WTC11 (cell line): ENCODE data around the gene LAMTOR4. TPM values are rescaled to one million over a fixed set of nuclear protein-coding genes. Genes with fewer than 3 reads are reported as not detected.

Experiments
- ATAC-seq: fragments of 200-7000 bp; cut with Tn5 transposase; 2 replicates; pipeline ENCODE4 v1.10.0; 2021; ENCODE audit warnings: mild to moderate bottlenecking, moderate library complexity
- CTCF ChIA-PET: fragments of 300-600 bp; sonication (Branson Sonifier 250); formaldehyde crosslinking; loops from one replicate; lab custom pipeline; 2021; ENCODE audit warnings: antibody characterized with exemption; lab: Charles Lee
- POLR2A ChIA-PET: fragments of 350-600 bp; sonication (Branson Sonifier 250); formaldehyde crosslinking; loops from one replicate; lab custom pipeline; 2021; ENCODE audit warnings: antibody characterized with exemption; lab: Charles Lee
- DNase-seq: peaks from one replicate; pipeline ENCODE4 v3.0.0; 2021; ENCODE audit warnings: low spot score
- H3K27ac Mint-ChIP-seq: 2 replicates; pipeline ENCODE4 v1.8.0; 2021; ENCODE audit warnings: mixed read lengths
- H3K27me3 Mint-ChIP-seq: 2 replicates; pipeline ENCODE4 v1.8.0; 2021; ENCODE audit warnings: low read depth, mild to moderate bottlenecking, moderate library complexity, mixed read lengths
- H3K36me3 Mint-ChIP-seq: 2 replicates; pipeline ENCODE4 v1.8.0; 2021; ENCODE audit warnings: mixed read lengths
- H3K4me1 Mint-ChIP-seq: 2 replicates; pipeline ENCODE4 v1.8.0; 2022; ENCODE audit warnings: mixed read lengths
- H3K4me3 Mint-ChIP-seq: 2 replicates; pipeline ENCODE4 v1.8.0; 2021; ENCODE audit warnings: mild to moderate bottlenecking, moderate library complexity, mixed read lengths
- H3K9me3 Mint-ChIP-seq: 2 replicates; pipeline ENCODE4 v1.8.0; 2021; ENCODE audit warnings: mixed read lengths
- ARID4B ChIP-seq: sonication (generic); formaldehyde crosslinking; IDR thresholded peaks from 2 replicates; pipeline ENCODE4 v1.8.0; 2023; ENCODE audit warnings: missing genetic modification reagents, mild to moderate bottlenecking, borderline replicate concordance
- E2F4 ChIP-seq: sonication (generic); formaldehyde crosslinking; IDR thresholded peaks from 2 replicates; pipeline ENCODE4 v1.8.1; 2022; ENCODE audit warnings: low read depth, mild to moderate bottlenecking, moderate library complexity, missing genetic modification reagents, borderline replicate concordance
- EMX1 ChIP-seq: fragments of 250-450 bp; sonication (Bioruptor Pico); IDR thresholded peaks from 2 replicates; pipeline ENCODE4 v1.8.0; 2021; ENCODE audit warnings: mild to moderate bottlenecking
- FOXP1 ChIP-seq: sonication (generic); formaldehyde crosslinking; IDR thresholded peaks from 2 replicates; pipeline ENCODE4 v1.8.0; 2022; ENCODE audit warnings: missing genetic modification reagents, mild to moderate bottlenecking, moderate library complexity, borderline replicate concordance
- IRF1 ChIP-seq: sonication (generic); formaldehyde crosslinking; IDR thresholded peaks from 2 replicates; pipeline ENCODE4 v1.8.0; 2023; ENCODE audit warnings: missing genetic modification reagents
- NFE2L1 ChIP-seq: sonication (generic); formaldehyde crosslinking; IDR thresholded peaks from 2 replicates; pipeline ENCODE4 v1.8.1; 2023; ENCODE audit warnings: missing genetic modification reagents
- PRRX2 ChIP-seq: fragments of 250-450 bp; sonication (Bioruptor Pico); IDR thresholded peaks from 2 replicates; pipeline ENCODE4 v1.8.0; 2021; ENCODE audit warnings: mild to moderate bottlenecking
- SMAD3 ChIP-seq: sonication (generic); formaldehyde crosslinking; IDR thresholded peaks from 2 replicates; pipeline ENCODE4 v1.8.0; 2022; ENCODE audit warnings: missing genetic modification reagents, mild to moderate bottlenecking, borderline replicate concordance
- SMAD4 ChIP-seq: sonication (generic); formaldehyde crosslinking; IDR thresholded peaks from 2 replicates; pipeline ENCODE4 v1.8.0; 2022; ENCODE audit warnings: mild to moderate bottlenecking, missing genetic modification reagents
- TEAD1 ChIP-seq: sonication (generic); formaldehyde crosslinking; IDR thresholded peaks from 2 replicates; pipeline ENCODE4 v1.8.0; 2022; ENCODE audit warnings: mild to moderate bottlenecking, missing genetic modification reagents
- USF2 ChIP-seq: sonication (generic); formaldehyde crosslinking; IDR thresholded peaks from 2 replicates; pipeline ENCODE4 v1.8.1; 2023; ENCODE audit warnings: mild to moderate bottlenecking, missing genetic modification reagents, moderate library complexity
- ZBTB43 ChIP-seq: sonication (generic); formaldehyde crosslinking; IDR thresholded peaks from 2 replicates; pipeline ENCODE4 v1.8.1; 2023; ENCODE audit warnings: mild to moderate bottlenecking, missing genetic modification reagents
- ZNF121 ChIP-seq: sonication (generic); formaldehyde crosslinking; IDR thresholded peaks from 2 replicates; pipeline ENCODE4 v1.8.0; 2023; ENCODE audit warnings: missing genetic modification reagents
- ZNF232 ChIP-seq: sonication (generic); formaldehyde crosslinking; IDR thresholded peaks from 2 replicates; pipeline ENCODE4 v1.8.0; 2022; ENCODE audit warnings: mild to moderate bottlenecking, missing genetic modification reagents
- ZNF396 ChIP-seq: fragments of 250-450 bp; sonication (Bioruptor Pico); IDR thresholded peaks from 2 replicates; pipeline ENCODE4 v1.8.0; 2021; ENCODE audit warnings: mild to moderate bottlenecking, moderate library complexity, borderline replicate concordance
- ZNF425 ChIP-seq: fragments of 250-450 bp; sonication (Bioruptor Pico); conservative IDR thresholded peaks from 2 replicates; pipeline ENCODE4 v1.9.0; 2021; ENCODE audit warnings: mild to moderate bottlenecking
- total RNA-seq: library from RNA; stranded (reverse); gene quantifications from 3 replicates; pipeline ENCODE4 v1.2.3, GENCODE V29; 2021

The LAMTOR4 gene
- total RNA-seq, 1 experiment from 2014 or later = 199 TPM

- H3K27me3 Mint-ChIP-seq = no peaks in the 10 kb centered on the region
- no peaks in the 10 kb centered on the region for H3K9me3 Mint-ChIP-seq
- TF ChIP-seq ZNF232 = no peak
- no peak for TF ChIP-seq NFE2L1
- TF ChIP-seq IRF1 (CRISPR knock-in tag) = no peak
- no peak for TF ChIP-seq ZBTB43
- no peak for TF ChIP-seq TEAD1 (CRISPR knock-in tag)
- TF ChIP-seq FOXP1 (CRISPR knock-in tag) = no peak
- no peak for TF ChIP-seq PRRX2 (CRISPR knock-in tag)
- peaks cover 57% of the 10 kb centered on the region for H3K36me3 Mint-ChIP-seq
- no peak overlapping the region; the same call in 1 of the 2 replicates for H3K27ac Mint-ChIP-seq
- no peaks in the 10 kb centered on the region; the same call in 1 of the 2 replicates for H3K4me1 Mint-ChIP-seq
- DNase-seq = no peak
- H3K4me3 Mint-ChIP-seq = no peak overlapping the region
- no peak for ATAC-seq
- CTCF ChIA-PET = no interaction called here
- POLR2A ChIA-PET = no interaction called here
Measured at GRCh38 chr7:100107890-100108289, 40.8 kb upstream of the LAMTOR4 start.

GRCh38 chr7:100109521-100110163 is 39.1 kb upstream of the LAMTOR4 start:
- no peaks in the 10 kb centered on the region for H3K27me3 Mint-ChIP-seq
- H3K36me3 Mint-ChIP-seq = peaks cover 58% of the 10 kb centered on the region
- CTCF ChIA-PET = no interaction called here
- TF ChIP-seq E2F4 (CRISPR knock-in tag) = no peak
- TF ChIP-seq ZNF121 (CRISPR knock-in tag) = peak; percentile 20; the same call in 1 of the 2 replicates
- H3K27ac Mint-ChIP-seq = no peak overlapping the region
- DNase-seq (no peak), ATAC-seq (peak; percentile 61)
- H3K4me3 Mint-ChIP-seq = no peak overlapping the region
- no peaks in the 10 kb centered on the region for H3K9me3 Mint-ChIP-seq
- no peaks in the 10 kb centered on the region for H3K4me1 Mint-ChIP-seq
- POLR2A ChIA-PET = no interaction called here

- H3K4me3 Mint-ChIP-seq = no peak overlapping the region
- no peaks in the 10 kb centered on the region for H3K4me1 Mint-ChIP-seq
- peaks cover 58% of the 10 kb centered on the region for H3K36me3 Mint-ChIP-seq
- ChIA-PET CTCF (interaction anchor here (2.3 to 2.5 kb wide), 2 partner anchors 10 to 19 kb away, joined by 13 to 17 read pairs; partner anchors contain the start of genes AP4M1 and MCM7), POLR2A (interaction anchor here (1.3 to 2.8 kb wide), 2 partner anchors 10 to 14 kb away, joined by 4 to 17 read pairs; partner anchors contain the start of genes AP4M1 and MCM7)
- H3K27ac Mint-ChIP-seq = no peak overlapping the region
- H3K27me3 Mint-ChIP-seq = no peaks in the 10 kb centered on the region
- no peak for TF ChIP-seq ZNF121 (CRISPR knock-in tag)
- TF ChIP-seq EMX1 = no peak
- DNase-seq (no peak), ATAC-seq (no peak)
- H3K9me3 Mint-ChIP-seq = no peaks in the 10 kb centered on the region
Measured at GRCh38 chr7:100111156-100111555, 37.6 kb upstream of the LAMTOR4 start.

- Mint-ChIP-seq H3K9me3 (no peaks in the 10 kb centered on the region), H3K4me3 (no peak overlapping the region), H3K27ac (no peak overlapping the region), H3K4me1 (no peaks in the 10 kb centered on the region), H3K36me3 (peaks cover 54% of the 10 kb centered on the region), H3K27me3 (no peaks in the 10 kb centered on the region)
- DNase-seq (no peak), ATAC-seq (no peak)
- ChIA-PET CTCF (interaction anchor here (2.3 to 2.5 kb wide), 2 partner anchors 10 to 18 kb away, joined by 13 to 17 read pairs; partner anchors contain the start of genes AP4M1 and MCM7), POLR2A (interaction anchor here (1.3 to 2.8 kb wide), 2 partner anchors 10 to 13 kb away, joined by 4 to 17 read pairs; partner anchors contain the start of genes AP4M1 and MCM7)
- TF ChIP-seq SMAD4 (CRISPR knock-in tag) (no peak), ZNF425 (CRISPR knock-in tag) (no peak), USF2 (no peak), ZNF396 (no peak), ARID4B (no peak), SMAD3 (CRISPR knock-in tag) (no peak)
Measured at GRCh38 chr7:100111914-100112313, 36.8 kb upstream of the LAMTOR4 start.
